Ishikawa (cell line): ENCODE measurements around the gene SPAG6.

Source experiments
- CEBPB ChIP-seq: IDR thresholded peaks from 2 replicates; pipeline ENCODE4 v1.6.1; 2012
- CREB1 ChIP-seq: IDR thresholded peaks from 2 replicates; pipeline ENCODE4 v1.6.1; 2012; ENCODE audit warnings: low read depth
- EGR1 ChIP-seq: IDR thresholded peaks from 2 replicates; pipeline ENCODE4 v1.6.1; 2012
- EP300 ChIP-seq: IDR thresholded peaks from 2 replicates; pipeline ENCODE4 v1.6.1; 2012; ENCODE audit warnings: borderline replicate concordance
- FOXM1 ChIP-seq: IDR thresholded peaks from 2 replicates; pipeline ENCODE4 v1.6.1; 2012; ENCODE audit warnings: low read depth, borderline replicate concordance
- NFIC ChIP-seq: IDR thresholded peaks from 2 replicates; pipeline ENCODE4 v1.6.1; 2012
- RAD21 ChIP-seq: IDR thresholded peaks from 2 replicates; pipeline ENCODE4 v1.6.1; 2012; ENCODE audit warnings: low read depth
- TAF1 ChIP-seq: IDR thresholded peaks from 2 replicates; pipeline ENCODE4 v1.6.1; 2012; ENCODE audit warnings: low read depth, mild to moderate bottlenecking
- TEAD4 ChIP-seq: IDR thresholded peaks from 2 replicates; pipeline ENCODE4 v1.6.1; 2012
- USF1 ChIP-seq: IDR thresholded peaks from 2 replicates; pipeline ENCODE4 v1.6.1; 2012
- YY1 ChIP-seq: IDR thresholded peaks from 2 replicates; pipeline ENCODE4 v1.6.1; 2012; ENCODE audit warnings: low read depth
- TF ChIP-seq, protein P1 (sequence below): IDR thresholded peaks from 2 replicates; pipeline ENCODE4 v1.6.1; 2012
- TF ChIP-seq, protein P2 (sequence below): IDR thresholded peaks from 2 replicates; pipeline ENCODE4 v1.6.1; 2012; ENCODE audit warnings: low read depth, mild to moderate bottlenecking

- TF ChIP-seq TAF1 (no peak), USF1 (no peak), EP300 (no peak), CEBPB (no peak), NFIC (no peak), YY1 (no peak), RAD21 (no peak), EGR1 (no peak), FOXM1 (no peak), TEAD4 (no peak), CREB1 (no peak)
- TF ChIP-seq, protein P1, sequence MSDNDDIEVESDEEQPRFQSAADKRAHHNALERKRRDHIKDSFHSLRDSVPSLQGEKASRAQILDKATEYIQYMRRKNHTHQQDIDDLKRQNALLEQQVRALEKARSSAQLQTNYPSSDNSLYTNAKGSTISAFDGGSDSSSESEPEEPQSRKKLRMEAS = no peak
- TF ChIP-seq, protein P2, sequence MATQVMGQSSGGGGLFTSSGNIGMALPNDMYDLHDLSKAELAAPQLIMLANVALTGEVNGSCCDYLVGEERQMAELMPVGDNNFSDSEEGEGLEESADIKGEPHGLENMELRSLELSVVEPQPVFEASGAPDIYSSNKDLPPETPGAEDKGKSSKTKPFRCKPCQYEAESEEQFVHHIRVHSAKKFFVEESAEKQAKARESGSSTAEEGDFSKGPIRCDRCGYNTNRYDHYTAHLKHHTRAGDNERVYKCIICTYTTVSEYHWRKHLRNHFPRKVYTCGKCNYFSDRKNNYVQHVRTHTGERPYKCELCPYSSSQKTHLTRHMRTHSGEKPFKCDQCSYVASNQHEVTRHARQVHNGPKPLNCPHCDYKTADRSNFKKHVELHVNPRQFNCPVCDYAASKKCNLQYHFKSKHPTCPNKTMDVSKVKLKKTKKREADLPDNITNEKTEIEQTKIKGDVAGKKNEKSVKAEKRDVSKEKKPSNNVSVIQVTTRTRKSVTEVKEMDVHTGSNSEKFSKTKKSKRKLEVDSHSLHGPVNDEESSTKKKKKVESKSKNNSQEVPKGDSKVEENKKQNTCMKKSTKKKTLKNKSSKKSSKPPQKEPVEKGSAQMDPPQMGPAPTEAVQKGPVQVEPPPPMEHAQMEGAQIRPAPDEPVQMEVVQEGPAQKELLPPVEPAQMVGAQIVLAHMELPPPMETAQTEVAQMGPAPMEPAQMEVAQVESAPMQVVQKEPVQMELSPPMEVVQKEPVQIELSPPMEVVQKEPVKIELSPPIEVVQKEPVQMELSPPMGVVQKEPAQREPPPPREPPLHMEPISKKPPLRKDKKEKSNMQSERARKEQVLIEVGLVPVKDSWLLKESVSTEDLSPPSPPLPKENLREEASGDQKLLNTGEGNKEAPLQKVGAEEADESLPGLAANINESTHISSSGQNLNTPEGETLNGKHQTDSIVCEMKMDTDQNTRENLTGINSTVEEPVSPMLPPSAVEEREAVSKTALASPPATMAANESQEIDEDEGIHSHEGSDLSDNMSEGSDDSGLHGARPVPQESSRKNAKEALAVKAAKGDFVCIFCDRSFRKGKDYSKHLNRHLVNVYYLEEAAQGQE = no peak
These were observed 108.8 kb downstream of the SPAG6 start for GRCh38 chr10:22453948-22454591.
